IPS-11a (cell line): ENCODE results near the gene ZER1.
"Not testable (repeated sequence)": the region's sequence is repeated elsewhere in the genome, so short reads cannot be mapped to it uniquely, and the experiment has no call there.

Source experiments
- H3K4me3 ChIP-seq: one replicate; pipeline ENCODE4 v1.5.1; 2013; ENCODE audit warnings: low read depth, low read length, control low read depth

ZER1 gene

GRCh38 chr9:128696923-128697707 lies 74.6 kb downstream of the ZER1 start:
- no peak overlapping the region for H3K4me3 ChIP-seq

- no peak overlapping the region for H3K4me3 ChIP-seq
Measured at GRCh38 chr9:128694344-128694743, 77.4 kb downstream of the ZER1 start.

GRCh38 chr9:128693738-128694137 lies 78.0 kb downstream of the ZER1 start:
- H3K4me3 ChIP-seq: not testable (repeated sequence)

GRCh38 chr9:128690684-128691034 lies 81.1 kb downstream of the ZER1 start:
- peak overlapping the region; percentile 76 for H3K4me3 ChIP-seq

GRCh38 chr9:128689820-128690683 lies 81.7 kb downstream of the ZER1 start:
- H3K4me3 ChIP-seq: peak overlapping the region; percentile 76

GRCh38 chr9:128689293-128689774 lies 82.4 kb downstream of the ZER1 start:
- H3K4me3 ChIP-seq: peak overlapping the region; percentile 43

- peak within 1 kb of the TSS; percentile 76 for H3K4me3 ChIP-seq
Measured at GRCh38 chr9:128688501-128689292, 83.0 kb downstream of the ZER1 start, which contains the start of gene SET. Gene SET, plus strand, starts transcription at chr9:128689222. Its CDS starts 361 bp downstream, at chr9:128689583.

- H3K4me3 ChIP-seq: no peak overlapping the region
Measured at GRCh38 chr9:128687453-128687852, 84.3 kb downstream of the ZER1 start.

GRCh38 chr9:128685636-128686489 lies 85.9 kb downstream of the ZER1 start:
- H3K4me3 ChIP-seq: peak overlapping the region; percentile 97

GRCh38 chr9:128684325-128685199 lies 87.2 kb downstream of the ZER1 start:
- H3K4me3 ChIP-seq: peak overlapping the region; percentile 97

- peak overlapping the region; percentile 97 for H3K4me3 ChIP-seq
Measured at GRCh38 chr9:128684065-128684324, 87.7 kb downstream of the ZER1 start.

- H3K4me3 ChIP-seq: peak overlapping the region; percentile 97
Measured at GRCh38 chr9:128683340-128684064, 88.2 kb downstream of the ZER1 start.
